Activated T-cell treated with anti-CD3 and anti-CD28 coated beads, Interleukin-2, amount 50 U/mL, for 1 hour (primary cell): ENCODE measurements around the gene OR6C75.
"Not testable (repeated sequence)": the region's sequence is repeated elsewhere in the genome, so short reads cannot be mapped to it uniquely, and the experiment has no call there.

Source experiments
- DNase-seq: peaks from one replicate; pipeline ENCODE4 v3.0.0-alpha.2; 2020

Gene OR6C75

GRCh38 chr12:55362675-55363074 is at the start of gene OR6C75:
TSS of gene OR6C75 (plus strand) at chr12:55362975. CDS start at chr12:55365111, 2,136 bp downstream.
- no peak for DNase-seq

GRCh38 chr12:55314043-55314442 is 48.7 kb upstream of the OR6C75 start, which contains the start of gene OR6C1:
TSS of gene OR6C1 (plus strand) at chr12:55314343. CDS start at chr12:55320600, 6,257 bp downstream.
- no peak for DNase-seq

- no peak for DNase-seq
Measured at GRCh38 chr12:55320201-55320600, 42.6 kb upstream of the OR6C75 start.

- DNase-seq = not testable (repeated sequence)
Measured at GRCh38 chr12:55325801-55326200, 37.0 kb upstream of the OR6C75 start.

- no peak for DNase-seq
Measured at GRCh38 chr12:55330446-55330845, 32.3 kb upstream of the OR6C75 start, which contains the start of gene OR6C3. TSS of gene OR6C3 (plus strand) at chr12:55330746. CDS start at chr12:55331701, 955 bp downstream.

GRCh38 chr12:55336002-55336401 is 26.8 kb upstream of the OR6C75 start:
- DNase-seq = no peak

- DNase-seq = not testable (repeated sequence)
Measured at GRCh38 chr12:55355338-55355737, 7.4 kb upstream of the OR6C75 start.

- no peak for DNase-seq
Measured at GRCh38 chr12:55365086-55365485, 2.3 kb downstream of the OR6C75 start.

- no peak for DNase-seq
Measured at GRCh38 chr12:55372521-55372920, 9.7 kb downstream of the OR6C75 start.

GRCh38 chr12:55385891-55386290 is 23.1 kb downstream of the OR6C75 start:
- no peak for DNase-seq

- DNase-seq = no peak
Measured at GRCh38 chr12:55392032-55392795, 29.4 kb downstream of the OR6C75 start.

GRCh38 chr12:55396326-55396725 is 33.6 kb downstream of the OR6C75 start:
- DNase-seq = no peak

- no peak for DNase-seq
Measured at GRCh38 chr12:55400229-55400628, 37.5 kb downstream of the OR6C75 start, which contains the start of gene OR6C65. TSS of gene OR6C65 (plus strand) at chr12:55400529. CDS start at chr12:55400529, 0 bp downstream.

- DNase-seq = no peak
Measured at GRCh38 chr12:55407866-55408265, 45.1 kb downstream of the OR6C75 start.

GRCh38 chr12:55409133-55409532 is 46.4 kb downstream of the OR6C75 start:
- not testable (repeated sequence) for DNase-seq

- DNase-seq = not testable (repeated sequence)
Measured at GRCh38 chr12:55412138-55412537, 49.4 kb downstream of the OR6C75 start.

GRCh38 chr12:55413498-55414388 is 51.0 kb downstream of the OR6C75 start:
- not testable (repeated sequence) for DNase-seq

GRCh38 chr12:55414396-55414823 is 51.6 kb downstream of the OR6C75 start:
- not testable (repeated sequence) for DNase-seq

- DNase-seq = not testable (repeated sequence)
Measured at GRCh38 chr12:55414889-55415288, 52.1 kb downstream of the OR6C75 start.

GRCh38 chr12:55416961-55417360 is 54.2 kb downstream of the OR6C75 start:
- no peak for DNase-seq
